HG03457 (cell line): ENCODE measurements around the gene SETD3.

Source experiments
- ATAC-seq: cut with Tn5 transposase; IDR thresholded peaks from one replicate; pipeline ENCODE4 v1.9.1; 2021; ENCODE audit warnings: moderate number of reproducible peaks; ENCODE audit not compliant: unreplicated experiment

The SETD3 gene

GRCh38 chr14:99461411-99462085 lies 19.1 kb downstream of the SETD3 start:
- ATAC-seq: no peak

GRCh38 chr14:99460793-99461192 lies 19.9 kb downstream of the SETD3 start:
- ATAC-seq: no peak

GRCh38 chr14:99459481-99460100 lies 21.1 kb downstream of the SETD3 start:
- no peak for ATAC-seq

GRCh38 chr14:99454246-99454645 lies 26.4 kb downstream of the SETD3 start:
- no peak for ATAC-seq

GRCh38 chr14:99452968-99453367 lies 27.7 kb downstream of the SETD3 start:
- no peak for ATAC-seq

GRCh38 chr14:99451234-99451633 lies 29.4 kb downstream of the SETD3 start:
- ATAC-seq: no peak

GRCh38 chr14:99450266-99450665 lies 30.4 kb downstream of the SETD3 start:
- no peak for ATAC-seq

GRCh38 chr14:99447739-99448138 lies 32.9 kb downstream of the SETD3 start:
- no peak for ATAC-seq

GRCh38 chr14:99445931-99446330 lies 34.7 kb downstream of the SETD3 start:
- no peak for ATAC-seq

- no peak for ATAC-seq
Observed at GRCh38 chr14:99441918-99442317, 38.7 kb downstream of the SETD3 start.

- ATAC-seq: no peak
Observed at GRCh38 chr14:99441157-99441870, 39.3 kb downstream of the SETD3 start.

GRCh38 chr14:99440278-99440677 lies 40.4 kb downstream of the SETD3 start:
- ATAC-seq: no peak

GRCh38 chr14:99437706-99438105 lies 43.0 kb downstream of the SETD3 start:
- ATAC-seq: no peak

GRCh38 chr14:99436247-99437180 lies 44.1 kb downstream of the SETD3 start:
- ATAC-seq: no peak

GRCh38 chr14:99435327-99435726 lies 45.3 kb downstream of the SETD3 start:
- ATAC-seq: no peak

GRCh38 chr14:99432485-99432884 lies 48.2 kb downstream of the SETD3 start:
- no peak for ATAC-seq

GRCh38 chr14:99431986-99432385 lies 48.7 kb downstream of the SETD3 start:
- no peak for ATAC-seq

GRCh38 chr14:99430491-99430890 lies 50.2 kb downstream of the SETD3 start:
- no peak for ATAC-seq

- ATAC-seq: no peak
Observed at GRCh38 chr14:99427632-99428300, 52.9 kb downstream of the SETD3 start.

- no peak for ATAC-seq
Observed at GRCh38 chr14:99426813-99427346, 53.8 kb downstream of the SETD3 start.
